Measurements from ENCODE around the gene CCDC190. TPM values are rescaled to one million over a fixed set of nuclear protein-coding genes. Genes with fewer than 3 reads are reported as not detected.
"Not testable (repeated sequence)": the region's sequence is repeated elsewhere in the genome, so short reads cannot be mapped to it uniquely, and the experiment has no call there.

The CCDC190 gene
- total and polyA plus RNA-seq, 7 donors = 0.04 TPM; not detected in 6

DNA sequence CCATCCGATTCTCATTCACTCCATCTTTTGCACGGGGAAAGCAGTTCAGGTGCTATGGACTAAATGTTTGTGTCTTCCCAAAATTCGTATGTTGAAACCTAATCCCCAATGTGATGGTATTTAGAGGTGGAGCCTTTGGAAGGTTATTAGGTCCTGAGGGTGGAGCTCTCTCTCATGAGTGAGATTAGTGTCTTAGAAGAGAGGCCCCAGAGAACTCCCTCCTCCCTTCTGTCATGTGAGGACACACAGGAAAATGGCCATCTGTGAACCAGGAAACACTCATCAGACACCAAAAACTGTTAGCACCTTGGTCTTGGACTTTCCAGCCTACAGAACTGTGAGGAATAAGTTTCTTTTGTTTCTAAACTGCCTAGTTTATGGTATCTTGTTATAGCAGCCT, 15.8 kb upstream of the CCDC190 start:
- intact Hi-C loops (cut with DNase I) = loop anchor here in 1 of 2 donors (2.0 to 5.0 kb wide), 2 partner anchors 191 to 298 kb away; partner anchors contain the start of gene RGS4
- no peak overlapping the region for H3K27ac ChIP-seq
- 42 to 50% (median 44%) methylated on average over 3 of the region's 3 CpGs for WGBS, 3 donors

DNA sequence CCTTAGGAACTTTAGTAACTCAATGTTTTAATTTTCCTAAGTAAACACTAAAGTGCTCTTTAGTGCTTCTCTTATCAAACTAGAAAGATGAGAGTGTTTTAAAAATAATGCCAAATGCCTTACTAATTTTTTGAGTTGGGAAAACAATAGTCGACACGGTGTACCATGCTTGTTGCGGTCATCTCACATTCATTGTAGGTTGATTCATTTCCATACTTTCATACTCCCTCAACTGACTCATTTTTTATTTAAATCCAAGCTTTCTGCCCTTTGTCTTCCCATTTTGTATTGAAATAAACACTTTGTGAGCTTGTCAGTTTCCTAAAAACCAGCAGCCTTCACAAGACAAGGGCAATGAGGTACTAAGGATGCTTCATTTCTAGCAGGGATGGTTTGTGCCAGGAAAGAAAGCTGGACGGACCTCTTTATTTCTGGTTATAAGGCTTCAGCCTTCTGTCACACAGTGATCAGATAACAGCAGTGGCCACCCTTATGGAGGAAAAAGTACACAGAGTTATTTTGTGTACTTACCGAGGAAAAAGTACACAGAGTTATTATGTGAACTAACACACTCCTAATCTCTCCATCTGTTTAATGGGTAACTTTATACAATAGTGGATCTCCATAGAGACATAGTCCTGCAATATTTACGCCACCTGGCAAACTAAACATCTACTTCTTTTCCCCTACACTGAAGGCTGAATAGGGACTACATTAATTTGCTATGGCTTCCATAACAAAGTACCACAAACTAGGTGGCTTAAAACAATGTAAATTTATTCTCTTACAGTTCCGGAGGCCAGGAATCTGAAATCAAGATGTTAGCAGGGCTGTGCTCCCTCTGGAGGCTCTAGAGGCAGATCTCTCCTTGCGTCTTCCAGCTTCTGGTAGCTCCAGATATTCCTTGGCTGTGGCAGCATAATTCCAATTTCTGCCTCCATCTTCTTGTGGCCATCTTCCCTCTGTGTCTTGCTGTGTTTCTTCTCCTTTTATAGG, 13.0 kb upstream of the CCDC190 start:
- Histone ChIP-seq H3K27me3 (ENCODE audit: insufficient read depth in 3 of 3, low read length in 2 of 3) (no peaks in the 10 kb centered on the region), H3K4me3 (no peak overlapping the region), H3K27ac (no peak overlapping the region), H3K4me1 (no peaks in the 10 kb centered on the region), H3K9me3 (peaks cover 5% of the 10 kb centered on the region), H3K36me3 (ENCODE audit: insufficient read depth in 1 of 2, low read depth in 1 of 2) (no peaks in the 10 kb centered on the region)
- ATAC-seq (no peak), DNase-seq (no peak)
- TF ChIP-seq, protein P1, sequence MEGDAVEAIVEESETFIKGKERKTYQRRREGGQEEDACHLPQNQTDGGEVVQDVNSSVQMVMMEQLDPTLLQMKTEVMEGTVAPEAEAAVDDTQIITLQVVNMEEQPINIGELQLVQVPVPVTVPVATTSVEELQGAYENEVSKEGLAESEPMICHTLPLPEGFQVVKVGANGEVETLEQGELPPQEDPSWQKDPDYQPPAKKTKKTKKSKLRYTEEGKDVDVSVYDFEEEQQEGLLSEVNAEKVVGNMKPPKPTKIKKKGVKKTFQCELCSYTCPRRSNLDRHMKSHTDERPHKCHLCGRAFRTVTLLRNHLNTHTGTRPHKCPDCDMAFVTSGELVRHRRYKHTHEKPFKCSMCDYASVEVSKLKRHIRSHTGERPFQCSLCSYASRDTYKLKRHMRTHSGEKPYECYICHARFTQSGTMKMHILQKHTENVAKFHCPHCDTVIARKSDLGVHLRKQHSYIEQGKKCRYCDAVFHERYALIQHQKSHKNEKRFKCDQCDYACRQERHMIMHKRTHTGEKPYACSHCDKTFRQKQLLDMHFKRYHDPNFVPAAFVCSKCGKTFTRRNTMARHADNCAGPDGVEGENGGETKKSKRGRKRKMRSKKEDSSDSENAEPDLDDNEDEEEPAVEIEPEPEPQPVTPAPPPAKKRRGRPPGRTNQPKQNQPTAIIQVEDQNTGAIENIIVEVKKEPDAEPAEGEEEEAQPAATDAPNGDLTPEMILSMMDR (IDR thresholded peaks at IDR 0.05) = no peak
- WGBS, 3 donors = 55 to 65% (median 57%) methylated on average over 8 of the region's 8 CpGs
- intact Hi-C loops (cut with DNase I) = no loop called here

More for the DNA sequence above, 15.8 kb upstream of the CCDC190 start:
- TF ChIP-seq, protein P1 (IDR thresholded peaks at IDR 0.05) = no peak
- ATAC-seq (no peak), DNase-seq (no peak)
- Histone ChIP-seq H3K27me3 (ENCODE audit: insufficient read depth in 3 of 3, low read length in 2 of 3) (no peaks in the 10 kb centered on the region), H3K4me1 (peaks cover 3% of the 10 kb centered on the region), H3K9me3 (no peaks in the 10 kb centered on the region), H3K36me3 (ENCODE audit: insufficient read depth in 1 of 2, low read depth in 1 of 2) (no peaks in the 10 kb centered on the region), H3K4me3 (no peak overlapping the region)

DNA sequence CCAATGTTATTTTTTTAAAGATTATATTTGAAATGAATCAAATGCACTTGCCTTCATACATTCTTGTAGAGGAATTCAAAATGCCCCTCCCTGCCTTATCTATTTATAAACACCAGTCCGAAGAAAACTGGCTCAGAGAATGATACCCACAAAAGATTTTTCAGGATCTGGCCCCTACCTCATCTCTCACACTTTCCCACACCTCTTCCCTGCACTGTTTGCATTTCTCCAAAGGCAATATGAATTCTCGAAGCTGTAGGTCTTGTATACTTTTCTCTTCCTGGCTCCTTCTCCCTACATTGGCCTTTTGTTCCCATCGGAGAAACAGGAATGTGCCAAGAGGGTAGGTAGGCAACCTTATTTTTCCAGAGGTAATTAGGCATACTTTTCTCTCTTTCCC, 12.0 kb upstream of the CCDC190 start:
- H3K27me3 ChIP-seq (ENCODE audit: insufficient read depth in 3 of 3, low read length in 2 of 3) = no peaks in the 10 kb centered on the region
- WGBS, 3 donors = 54 to 68% (median 57%) methylated on average over 3 of the region's 3 CpGs
- peaks cover 5% of the 10 kb centered on the region for H3K9me3 ChIP-seq
- no peak overlapping the region for H3K4me3 ChIP-seq
- no peaks in the 10 kb centered on the region for H3K36me3 ChIP-seq (ENCODE audit: insufficient read depth in 1 of 2, low read depth in 1 of 2)
- ATAC-seq (no peak), DNase-seq (no peak)
- H3K27ac ChIP-seq = no peak overlapping the region
- no peaks in the 10 kb centered on the region for H3K4me1 ChIP-seq
- intact Hi-C loops (cut with DNase I) = no loop called here
- TF ChIP-seq, protein P1 (IDR thresholded peaks at IDR 0.05) = no peak

DNA sequence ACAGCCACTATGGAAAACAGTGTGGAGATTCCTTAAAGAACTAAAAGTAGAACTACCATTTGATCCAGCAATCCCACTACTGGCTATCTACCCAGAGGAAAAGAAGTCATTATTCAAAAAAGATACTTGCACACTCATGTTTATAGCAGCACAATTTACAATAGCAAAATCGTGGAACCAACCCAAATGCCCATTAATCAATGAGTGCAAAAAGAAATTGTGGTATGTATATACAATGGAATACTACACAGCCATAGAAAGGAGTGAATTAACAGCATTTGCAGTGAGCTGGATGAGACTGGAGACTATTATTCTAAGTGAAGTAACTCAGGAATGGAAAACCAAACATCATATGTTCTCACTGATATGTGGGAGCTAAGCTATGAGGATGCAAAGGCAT, 10.4 kb upstream of the CCDC190 start:
- H3K27ac ChIP-seq; H3K9me3 ChIP-seq; ATAC-seq; H3K36me3 ChIP-seq (ENCODE audit: insufficient read depth in 1 of 2, low read depth in 1 of 2); H3K27me3 ChIP-seq (ENCODE audit: insufficient read depth in 3 of 3, low read length in 2 of 3); H3K4me3 ChIP-seq; H3K4me1 ChIP-seq; intact Hi-C loops (cut with DNase I); DNase-seq: not testable (repeated sequence)
- WGBS, 3 donors = 54 to 64% (median 54%) methylated on average over 1 of the region's 1 CpG

DNA sequence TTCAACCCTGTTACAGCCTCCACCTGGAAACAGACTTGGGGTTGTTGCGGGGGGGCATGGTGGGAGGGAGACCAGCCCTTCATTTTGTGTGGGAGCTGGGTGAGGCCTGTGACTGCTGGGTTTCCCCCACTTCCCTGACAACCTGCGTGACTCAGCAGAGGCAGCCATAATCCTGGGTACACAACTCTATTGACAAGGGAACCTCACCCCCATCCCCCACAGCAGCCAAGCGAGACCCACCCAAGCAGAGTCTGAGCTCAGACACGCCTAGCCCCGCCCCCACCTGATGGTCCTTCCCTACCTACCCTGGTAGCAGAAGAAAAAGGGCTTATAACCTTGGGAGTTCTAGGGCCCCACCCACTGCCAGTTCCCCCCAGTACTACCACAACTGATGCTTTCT, 8.0 kb upstream of the CCDC190 start:
- no peak for DNase-seq
- 90 to 98% (median 91%) methylated on average over 5 of the region's 5 CpGs for WGBS, 3 donors
- intact Hi-C loops (cut with DNase I) = no loop called here

More for the DNA sequence above, 8.0 kb upstream of the CCDC190 start:
- Histone ChIP-seq H3K9me3 (peaks cover 5% of the 10 kb centered on the region), H3K4me3 (no peak overlapping the region), H3K27ac (no peak overlapping the region), H3K27me3 (ENCODE audit: insufficient read depth in 3 of 3, low read length in 2 of 3) (no peaks in the 10 kb centered on the region), H3K4me1 (no peaks in the 10 kb centered on the region), H3K36me3 (ENCODE audit: insufficient read depth in 1 of 2, low read depth in 1 of 2) (no peaks in the 10 kb centered on the region)
- TF ChIP-seq, protein P1 (IDR thresholded peaks at IDR 0.05) = no peak
- no peak for ATAC-seq

Data from psoas muscle (tissue), 8 donors.